Endothelial cell (in vitro differentiated cells): Measurements from ENCODE around the gene PTPA. TPM values are rescaled to one million over a fixed set of nuclear protein-coding genes. Genes with fewer than 3 reads are reported as not detected.
A peak's percentile ranks its signal among the peaks of the same experiment; 100 is the strongest.

Source experiments
- DNase-seq: peaks from one replicate; pipeline ENCODE4 v3.0.0; 2021; ENCODE audit warnings: low spot score
- H3K27ac Mint-ChIP-seq: one replicate; pipeline ENCODE4 v1.8.0; 2021; ENCODE audit warnings: mixed read lengths, inconsistent platforms; ENCODE audit not compliant: unreplicated experiment
- H3K27me3 Mint-ChIP-seq: one replicate; pipeline ENCODE4 v1.8.0; 2021; ENCODE audit warnings: mild to moderate bottlenecking, moderate library complexity, mixed read lengths, inconsistent platforms; ENCODE audit not compliant: unreplicated experiment
- H3K36me3 Mint-ChIP-seq: one replicate; pipeline ENCODE4 v1.8.0; 2021; ENCODE audit warnings: mild to moderate bottlenecking, low read depth, mixed read lengths, inconsistent platforms; ENCODE audit not compliant: unreplicated experiment
- H3K4me1 Mint-ChIP-seq: one replicate; pipeline ENCODE4 v1.8.0; 2021; ENCODE audit warnings: mild to moderate bottlenecking, mixed read lengths, inconsistent platforms; ENCODE audit not compliant: unreplicated experiment
- H3K4me3 Mint-ChIP-seq: one replicate; pipeline ENCODE4 v1.8.0; 2021; ENCODE audit warnings: mild to moderate bottlenecking, mixed read lengths, inconsistent platforms; ENCODE audit not compliant: unreplicated experiment
- H3K9me3 Mint-ChIP-seq: one replicate; pipeline ENCODE4 v1.8.0; 2021; ENCODE audit warnings: mixed read lengths, inconsistent platforms; ENCODE audit not compliant: unreplicated experiment
- total RNA-seq: library from RNA; stranded (reverse); fragmentation: NEBNext Ultra II Directional; extraction: Animal tissue kit (Norgen Biotek cat#: 25700); gene quantifications from one replicate; pipeline ENCODE4 v1.2.1, GENCODE V29; 2021; ENCODE audit not compliant: unreplicated experiment
- TF ChIP-seq, protein P1 (sequence below): fragments of 200-600 bp; sonication (generic); IDR thresholded peaks from one replicate; pipeline ENCODE4 v1.5.0; 2021; ENCODE audit warnings: antibody characterized with exemption; ENCODE audit not compliant: unreplicated experiment

PTPA gene
- total RNA-seq, 1 donor from 2014 or later, result 120 TPM

- peak overlapping the region; percentile 48 for H3K27ac Mint-ChIP-seq
- H3K4me3 Mint-ChIP-seq, result no peak overlapping the region
- TF ChIP-seq, protein P1, sequence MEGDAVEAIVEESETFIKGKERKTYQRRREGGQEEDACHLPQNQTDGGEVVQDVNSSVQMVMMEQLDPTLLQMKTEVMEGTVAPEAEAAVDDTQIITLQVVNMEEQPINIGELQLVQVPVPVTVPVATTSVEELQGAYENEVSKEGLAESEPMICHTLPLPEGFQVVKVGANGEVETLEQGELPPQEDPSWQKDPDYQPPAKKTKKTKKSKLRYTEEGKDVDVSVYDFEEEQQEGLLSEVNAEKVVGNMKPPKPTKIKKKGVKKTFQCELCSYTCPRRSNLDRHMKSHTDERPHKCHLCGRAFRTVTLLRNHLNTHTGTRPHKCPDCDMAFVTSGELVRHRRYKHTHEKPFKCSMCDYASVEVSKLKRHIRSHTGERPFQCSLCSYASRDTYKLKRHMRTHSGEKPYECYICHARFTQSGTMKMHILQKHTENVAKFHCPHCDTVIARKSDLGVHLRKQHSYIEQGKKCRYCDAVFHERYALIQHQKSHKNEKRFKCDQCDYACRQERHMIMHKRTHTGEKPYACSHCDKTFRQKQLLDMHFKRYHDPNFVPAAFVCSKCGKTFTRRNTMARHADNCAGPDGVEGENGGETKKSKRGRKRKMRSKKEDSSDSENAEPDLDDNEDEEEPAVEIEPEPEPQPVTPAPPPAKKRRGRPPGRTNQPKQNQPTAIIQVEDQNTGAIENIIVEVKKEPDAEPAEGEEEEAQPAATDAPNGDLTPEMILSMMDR, result no peak
- H3K4me1 Mint-ChIP-seq, result peaks cover 8% of the 10 kb centered on the region
- no peak for DNase-seq
- peaks cover 3% of the 10 kb centered on the region for H3K27me3 Mint-ChIP-seq
- no peaks in the 10 kb centered on the region for H3K9me3 Mint-ChIP-seq
- H3K36me3 Mint-ChIP-seq, result no peaks in the 10 kb centered on the region
These were observed 34.0 kb upstream of the PTPA start for GRCh38 chr9:129077236-129077635.

DNA sequence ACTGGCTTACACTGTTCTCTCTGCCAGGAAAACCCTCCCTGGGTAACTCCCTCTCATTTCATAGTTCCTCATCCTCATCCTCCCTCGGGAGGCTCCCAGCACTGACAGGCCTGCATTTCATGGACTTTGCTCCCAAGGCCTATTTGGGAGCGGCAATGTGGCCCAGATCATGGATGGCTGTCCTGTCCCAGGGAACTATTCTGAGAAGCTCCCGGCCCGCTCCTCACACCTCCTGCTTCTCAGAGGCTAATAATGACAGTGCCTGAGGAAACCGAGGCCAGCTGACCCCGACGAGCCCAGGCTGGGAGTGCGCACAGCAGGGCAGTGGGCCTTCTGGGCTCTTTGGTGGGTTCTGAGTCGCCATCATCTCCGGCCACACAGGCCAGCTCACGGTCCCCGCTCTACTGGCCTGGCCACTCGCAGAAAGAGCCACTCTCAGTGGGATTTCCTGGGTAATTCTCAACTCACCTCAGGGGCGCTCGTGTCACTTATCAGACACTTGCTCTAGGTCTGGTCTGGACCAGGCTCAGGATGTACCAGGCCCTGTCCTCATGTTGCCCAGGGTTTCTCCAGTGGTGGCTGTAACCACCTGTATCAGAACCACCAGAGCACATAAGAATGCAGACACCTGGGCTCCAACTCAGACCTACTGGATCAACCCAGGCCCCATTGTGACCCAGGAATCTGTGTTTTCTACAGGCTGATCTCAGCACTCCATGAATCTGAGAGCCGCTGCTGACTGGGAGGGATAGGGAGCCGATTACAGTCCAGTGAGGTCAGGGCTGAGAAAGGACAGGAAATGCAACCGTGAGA is 32.3 kb upstream of the PTPA start:
- Mint-ChIP-seq H3K27me3 (peaks cover 7% of the 10 kb centered on the region), H3K9me3 (no peaks in the 10 kb centered on the region), H3K36me3 (peaks cover 5% of the 10 kb centered on the region), H3K4me3 (peak overlapping the region; percentile 62), H3K27ac (no peak overlapping the region), H3K4me1 (peaks cover 8% of the 10 kb centered on the region)
- DNase-seq, result no peak
- TF ChIP-seq, protein P1, result no peak

DNA sequence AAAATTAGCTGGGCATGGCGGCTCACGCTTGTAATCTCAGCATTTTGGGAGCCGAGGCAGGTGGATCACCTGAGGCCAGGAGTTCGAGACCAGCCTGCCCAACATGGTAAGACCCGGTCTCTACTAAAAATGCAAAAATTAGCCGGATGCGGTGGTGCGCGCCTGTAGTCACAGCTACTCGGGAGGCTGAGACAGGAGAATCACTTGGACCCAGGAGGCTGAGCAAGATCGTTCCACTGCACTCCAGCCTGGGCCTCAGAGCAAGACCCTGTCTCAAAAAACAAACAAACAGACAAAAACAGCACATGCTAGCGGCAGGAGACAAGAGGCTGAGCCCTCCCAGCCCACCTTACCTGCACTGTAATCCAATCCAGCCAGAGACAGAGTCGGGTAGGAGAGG is 31.4 kb upstream of the PTPA start:
- DNase-seq, result no peak
- no peaks in the 10 kb centered on the region for H3K9me3 Mint-ChIP-seq
- H3K4me3 Mint-ChIP-seq, result peak overlapping the region; percentile 92
- peaks cover 8% of the 10 kb centered on the region for H3K4me1 Mint-ChIP-seq
- H3K36me3 Mint-ChIP-seq, result peaks cover 5% of the 10 kb centered on the region
- TF ChIP-seq, protein P1, result no peak
- H3K27me3 Mint-ChIP-seq, result peaks cover 7% of the 10 kb centered on the region
- no peak overlapping the region for H3K27ac Mint-ChIP-seq

GRCh38 chr9:129080298-129080600 is 31.0 kb upstream of the PTPA start:
- Mint-ChIP-seq H3K4me1 (peaks cover 8% of the 10 kb centered on the region), H3K27me3 (peaks cover 7% of the 10 kb centered on the region), H3K27ac (no peak overlapping the region), H3K9me3 (no peaks in the 10 kb centered on the region), H3K36me3 (peaks cover 5% of the 10 kb centered on the region), H3K4me3 (peak overlapping the region; percentile 92)
- no peak for DNase-seq
- TF ChIP-seq, protein P1, result no peak

GRCh38 chr9:129080601-129081387 is 30.4 kb upstream of the PTPA start, which contains the start of gene DOLPP1:
Gene DOLPP1, plus strand, starts transcription at chr9:129081111. Its CDS starts 21 bp downstream, at chr9:129081132.
- Mint-ChIP-seq H3K4me3 (peak within 1 kb of the TSS; percentile 92), H3K9me3 (no peaks in the 10 kb centered on the region), H3K4me1 (peaks cover 8% of the 10 kb centered on the region), H3K27me3 (peaks cover 7% of the 10 kb centered on the region), H3K27ac (no peak within 1 kb of the TSS), H3K36me3 (peaks cover 5% of the 10 kb centered on the region)
- DNase-seq, result peak; percentile 98
- TF ChIP-seq, protein P1, result no peak
